IPS-NIHi7 (cell line): ENCODE data around the gene LRFN2.

Experiments
- DNase-seq: peaks from one replicate; pipeline ENCODE4 v3.0.0; 2012; ENCODE audit warnings: mixed read lengths; ENCODE audit errors: extremely low spot score

LRFN2 gene

DNA sequence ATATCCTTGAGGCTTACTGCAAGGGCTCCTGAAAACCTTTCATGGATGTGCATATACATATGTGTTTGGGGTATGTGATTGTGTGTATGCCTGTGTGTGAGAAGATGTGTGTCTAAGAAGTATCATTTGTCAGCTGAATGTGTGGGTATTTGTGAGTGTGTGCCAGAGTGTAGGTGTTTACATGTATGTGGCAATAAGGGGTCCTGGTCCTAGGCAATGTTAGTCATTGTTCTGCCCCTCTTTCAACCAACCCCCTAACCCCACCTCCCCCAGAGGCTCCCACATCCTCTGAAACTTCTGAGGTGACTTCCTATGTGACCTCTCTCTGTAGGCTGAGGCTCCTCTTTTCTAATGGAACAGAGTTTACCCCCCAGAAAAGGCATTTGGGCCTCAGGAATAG, 186.4 kb downstream of the LRFN2 start:
- DNase-seq = no peak

GRCh38 chr6:40399888-40400457, 187.2 kb downstream of the LRFN2 start:
- DNase-seq = no peak

DNA sequence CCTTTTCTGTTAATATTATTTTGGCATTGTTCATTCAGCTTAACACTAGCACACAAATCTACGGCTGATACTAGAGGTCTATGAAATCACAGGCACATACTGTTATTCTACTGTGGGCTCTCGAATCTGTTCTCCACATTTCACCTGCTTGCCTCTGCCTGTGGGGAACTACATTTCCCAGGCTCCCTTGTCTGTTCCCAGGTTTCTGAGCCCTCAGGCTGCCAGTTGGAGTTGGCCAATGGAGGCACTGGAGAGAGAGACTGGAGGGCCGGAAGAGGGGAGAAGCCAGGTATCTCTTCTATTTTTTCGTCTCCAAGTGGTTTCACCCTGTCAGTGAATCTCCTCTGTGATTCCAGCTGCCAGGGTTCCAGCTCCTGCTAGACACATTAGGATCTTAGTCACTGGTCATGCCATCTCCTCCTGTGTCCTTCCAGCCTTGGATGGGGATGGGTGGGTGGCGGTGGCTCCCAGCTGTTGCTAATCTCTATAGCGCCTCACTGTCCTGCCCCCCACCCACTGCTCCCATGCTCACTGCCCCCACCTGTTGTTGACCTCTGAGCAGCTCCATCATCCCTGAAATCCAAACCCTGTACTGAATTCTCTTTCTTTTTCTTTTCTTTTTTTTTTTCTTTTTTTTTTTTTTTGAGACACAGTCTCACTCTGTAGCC, 188.2 kb downstream of the LRFN2 start:
- DNase-seq = peak; percentile 69

DNA sequence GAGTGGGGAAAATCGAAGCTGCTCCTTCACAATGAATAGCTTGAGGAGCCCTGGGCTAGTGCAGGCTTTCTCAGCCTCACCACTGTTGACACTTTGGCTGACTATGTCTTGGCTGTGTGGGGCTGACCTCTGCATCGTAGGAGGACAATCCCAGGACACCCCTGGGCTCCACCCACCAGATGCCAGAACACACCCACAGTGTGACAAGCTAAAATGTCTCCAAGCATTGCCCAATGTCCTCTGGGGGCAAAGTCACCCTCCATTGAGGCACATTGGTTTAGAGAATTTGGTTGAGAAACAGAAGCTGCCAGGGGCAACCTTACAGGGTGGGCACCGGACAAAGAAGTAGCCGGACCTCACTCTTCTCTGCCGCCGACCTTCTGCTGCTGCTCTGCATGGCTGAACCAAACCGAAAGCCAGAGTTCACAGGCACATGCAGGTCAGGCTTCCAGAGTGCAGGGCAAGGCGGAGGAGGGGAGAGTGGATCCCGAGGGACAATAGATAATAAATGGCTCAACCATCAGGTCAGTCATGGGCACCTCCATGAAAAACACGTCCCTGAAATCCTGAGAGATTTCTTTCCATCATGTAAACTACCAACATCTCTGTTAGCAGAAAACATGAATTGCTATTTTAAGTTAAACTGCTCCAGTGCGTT, 189.0 kb downstream of the LRFN2 start:
- DNase-seq = no peak

DNA sequence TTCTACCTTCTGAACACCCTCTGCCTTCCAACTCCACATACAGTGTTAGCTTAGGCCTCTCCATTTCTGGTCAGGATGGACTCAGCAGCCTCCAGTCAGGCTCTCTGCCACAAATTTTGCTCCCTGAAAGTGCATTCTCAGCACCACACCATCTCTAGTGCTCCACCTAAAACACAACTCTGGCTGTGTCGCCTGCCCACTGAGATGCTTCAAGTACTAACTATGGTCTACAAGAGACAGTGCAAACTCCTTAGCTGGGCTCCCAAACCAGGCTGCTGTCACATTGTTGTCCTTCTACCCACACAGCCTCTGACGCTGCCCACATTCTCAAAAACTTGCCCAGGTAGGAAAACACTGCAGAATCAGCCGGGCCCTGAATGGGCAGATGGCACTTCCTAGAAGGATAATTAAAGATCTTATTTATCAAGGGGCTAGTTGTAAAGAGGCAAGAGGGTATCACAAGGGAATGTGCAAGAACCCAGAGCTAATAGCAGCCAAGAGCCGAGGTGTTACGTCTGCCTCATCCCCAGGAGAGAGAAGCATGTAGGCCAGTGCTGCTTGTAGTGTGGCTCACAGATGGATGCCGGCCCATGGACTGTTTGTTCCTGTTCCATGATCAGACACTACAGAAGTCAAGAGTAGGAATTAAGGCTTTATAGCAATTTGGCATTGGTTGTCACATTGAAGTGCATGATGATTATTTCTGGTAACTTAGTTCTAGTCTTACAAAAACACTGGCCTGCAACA, 189.7 kb downstream of the LRFN2 start:
- DNase-seq = no peak

DNA sequence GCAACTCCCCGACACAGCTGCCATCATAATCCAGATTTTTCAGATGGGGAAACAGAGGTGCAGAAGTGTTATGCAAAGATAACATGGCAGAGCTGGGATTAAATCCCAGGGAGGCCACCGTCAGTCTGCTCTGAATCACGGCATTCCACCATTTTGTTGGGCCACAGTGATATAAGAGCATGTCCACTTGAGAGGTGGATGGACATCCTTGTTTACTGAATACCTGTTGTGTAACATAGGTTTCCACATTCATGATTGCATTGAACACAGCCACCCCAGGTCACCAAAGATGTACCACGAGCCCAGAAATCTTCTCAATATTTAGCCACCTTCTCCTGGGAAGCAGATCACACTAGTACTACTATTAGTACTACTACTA, 191.5 kb downstream of the LRFN2 start:
- no peak for DNase-seq

DNA sequence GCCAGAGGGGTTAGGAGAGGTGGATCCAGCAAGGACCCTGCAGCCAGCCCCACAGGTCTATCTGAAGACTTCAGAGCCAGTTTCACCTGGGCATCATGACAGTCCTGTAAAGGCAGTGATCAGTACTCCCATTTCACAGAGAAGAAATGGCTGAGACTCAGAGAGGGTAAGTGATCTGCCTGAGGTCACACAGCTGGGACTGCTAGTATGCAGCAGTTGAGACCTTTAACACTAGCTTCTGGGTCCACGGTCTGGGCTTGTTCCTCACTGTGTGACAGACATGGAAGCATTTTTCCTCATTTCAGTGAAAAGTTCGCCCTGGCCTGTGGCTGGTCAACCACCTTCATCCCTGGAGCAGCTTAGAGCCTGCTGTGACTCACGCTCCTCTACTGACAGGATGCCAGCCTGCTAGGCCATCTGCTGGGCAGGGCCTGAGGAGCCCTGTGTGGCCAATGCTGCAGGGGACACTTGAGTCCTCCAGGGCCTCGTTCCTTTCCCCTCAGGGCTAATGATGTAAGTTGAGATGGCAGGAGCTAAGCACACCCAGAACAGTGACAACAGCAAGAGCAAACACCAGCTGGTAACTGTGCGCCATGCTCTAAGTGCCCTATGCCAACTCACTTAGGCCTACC, 192.0 kb downstream of the LRFN2 start:
- no peak for DNase-seq

- DNase-seq = no peak
These were observed 192.8 kb downstream of the LRFN2 start for GRCh38 chr6:40394381-40394780.

- DNase-seq = no peak
These were observed 193.5 kb downstream of the LRFN2 start for GRCh38 chr6:40393641-40394040.

DNA sequence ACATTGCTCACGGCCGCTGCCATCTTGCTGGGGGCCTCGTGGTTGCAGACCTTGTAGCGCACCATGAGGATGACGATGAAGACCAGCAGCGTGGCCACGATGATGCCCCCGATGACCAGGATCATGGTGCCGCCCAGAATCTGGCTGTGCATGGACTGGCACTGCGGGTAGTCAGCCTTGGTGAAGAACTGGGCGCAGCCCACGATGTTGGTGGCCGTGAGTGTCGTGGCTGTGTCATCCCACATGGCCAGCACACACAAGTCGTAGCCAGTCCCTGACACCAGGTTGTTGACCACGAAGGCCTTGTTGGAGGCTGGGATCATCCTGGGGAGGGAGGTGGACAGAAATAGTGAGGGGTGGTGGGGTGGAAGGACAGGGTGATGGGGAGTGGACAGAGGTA, 194.6 kb downstream of the LRFN2 start:
- no peak for DNase-seq

DNA sequence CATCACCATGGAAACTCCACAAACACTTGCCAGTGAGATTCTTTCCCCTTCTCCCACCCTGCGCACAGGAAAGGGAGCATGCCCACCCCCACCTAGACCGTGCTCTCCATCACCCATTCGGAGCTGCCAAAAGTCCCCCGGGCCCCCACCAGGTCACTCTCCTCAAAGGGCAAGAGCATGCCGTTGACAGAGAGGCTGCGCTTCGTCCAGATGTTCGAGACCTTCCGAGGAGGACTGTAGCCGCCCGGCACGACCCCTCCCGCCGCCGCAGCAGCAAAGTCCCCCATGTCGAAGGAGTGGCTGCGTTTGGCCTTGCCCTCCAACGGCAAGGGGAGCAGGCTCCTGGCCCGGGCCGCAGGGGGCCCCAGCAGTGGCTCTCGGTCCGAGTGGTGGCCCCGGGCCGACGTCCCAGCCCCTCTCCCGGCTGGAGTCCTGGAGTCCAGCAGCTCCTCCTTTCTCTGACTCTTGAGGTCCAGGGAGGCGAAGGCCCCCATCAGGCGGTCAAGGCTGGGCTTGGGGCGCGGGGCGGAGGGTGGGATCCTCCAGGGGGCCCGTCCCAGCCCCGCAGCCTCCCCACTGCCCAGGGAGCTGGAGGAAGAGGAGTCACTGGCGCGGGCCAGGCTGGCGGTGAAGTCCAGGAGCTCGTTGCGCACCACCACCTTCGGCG, 195.2 kb downstream of the LRFN2 start:
- no peak for DNase-seq

GRCh38 chr6:40391086-40391485, 196.1 kb downstream of the LRFN2 start:
- DNase-seq = no peak

- no peak for DNase-seq
These were observed 196.9 kb downstream of the LRFN2 start for GRCh38 chr6:40390144-40390800.

DNA sequence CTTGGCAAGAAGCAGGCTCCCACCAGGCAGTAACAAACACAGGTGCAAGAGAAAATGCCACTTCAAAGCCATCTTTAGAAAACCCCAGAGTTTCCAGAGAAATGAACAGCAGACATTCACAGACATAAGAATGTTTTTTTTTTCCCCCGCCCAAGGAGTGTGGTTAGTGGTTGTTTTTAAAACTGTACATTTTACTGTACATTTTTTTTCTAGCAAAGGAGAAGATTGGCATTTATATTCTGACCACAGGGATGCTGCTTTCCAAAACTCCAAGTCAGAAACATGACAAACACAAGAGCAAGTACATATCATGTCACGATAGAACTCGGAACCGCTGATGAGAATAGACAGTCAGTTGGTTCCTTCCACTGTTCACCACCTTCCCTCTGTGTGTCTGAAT, 197.9 kb downstream of the LRFN2 start:
- DNase-seq = no peak

DNA sequence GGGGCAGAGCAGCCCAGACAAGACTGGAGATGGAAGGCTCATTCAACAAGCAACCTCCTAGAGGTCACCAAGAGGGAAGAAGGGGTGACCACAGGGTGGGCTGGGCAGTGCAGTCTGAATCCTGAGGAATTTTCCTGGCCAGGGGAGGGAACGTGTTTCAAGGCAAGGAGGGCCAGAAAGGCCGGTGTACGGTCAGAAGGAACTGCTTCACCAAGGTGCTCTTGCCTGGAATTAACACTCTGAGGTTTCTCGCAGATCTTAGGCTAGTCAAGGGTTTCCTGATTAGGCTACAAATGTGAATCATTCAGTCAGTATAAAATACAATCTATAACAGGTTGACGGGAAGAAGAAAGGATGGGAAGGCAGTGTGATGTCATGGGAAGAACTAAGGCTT, 199.3 kb downstream of the LRFN2 start:
- DNase-seq = peak; percentile 3

GRCh38 chr6:40387127-40387870, 199.9 kb downstream of the LRFN2 start:
- peak; percentile 1 for DNase-seq

- peak; percentile 1 for DNase-seq
These were observed 201.0 kb downstream of the LRFN2 start for GRCh38 chr6:40386200-40386599.

DNA sequence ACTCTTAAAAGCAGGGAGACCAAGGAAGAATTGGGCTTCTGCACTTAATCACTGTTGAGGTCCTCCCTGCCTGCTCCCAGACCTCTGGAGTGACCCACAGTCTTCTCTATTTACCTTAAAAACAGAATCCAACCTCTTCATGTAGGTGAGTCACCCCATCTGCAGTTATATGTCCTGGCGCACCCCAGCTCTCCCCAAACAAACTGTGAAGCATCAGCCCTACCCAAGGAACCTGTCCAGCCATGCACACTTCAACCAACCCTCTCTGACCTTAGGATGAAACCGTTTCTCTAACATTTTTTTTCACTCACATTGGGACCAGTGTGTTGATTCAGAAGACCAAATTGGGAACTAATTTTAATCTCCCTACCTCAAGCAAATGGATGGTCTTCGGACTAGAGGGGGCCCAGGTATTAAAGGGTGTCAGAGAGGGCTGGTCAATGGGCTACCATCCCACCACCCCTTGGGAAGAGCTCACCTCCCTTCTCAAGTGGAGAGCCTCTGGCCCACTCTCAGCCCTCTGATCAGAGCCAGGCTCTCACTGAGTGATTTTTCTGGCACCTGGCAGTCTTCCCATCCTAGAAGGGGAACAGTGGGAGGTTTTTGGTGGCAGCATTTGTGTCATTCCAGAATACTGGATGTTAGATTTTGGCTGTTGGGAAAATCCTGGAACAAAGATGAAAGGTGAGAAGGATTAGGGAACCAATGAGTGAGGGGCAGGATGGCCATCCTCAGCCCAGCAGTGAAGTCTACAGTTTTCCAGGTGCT, 203.6 kb downstream of the LRFN2 start:
- DNase-seq = peak; percentile 6

DNA sequence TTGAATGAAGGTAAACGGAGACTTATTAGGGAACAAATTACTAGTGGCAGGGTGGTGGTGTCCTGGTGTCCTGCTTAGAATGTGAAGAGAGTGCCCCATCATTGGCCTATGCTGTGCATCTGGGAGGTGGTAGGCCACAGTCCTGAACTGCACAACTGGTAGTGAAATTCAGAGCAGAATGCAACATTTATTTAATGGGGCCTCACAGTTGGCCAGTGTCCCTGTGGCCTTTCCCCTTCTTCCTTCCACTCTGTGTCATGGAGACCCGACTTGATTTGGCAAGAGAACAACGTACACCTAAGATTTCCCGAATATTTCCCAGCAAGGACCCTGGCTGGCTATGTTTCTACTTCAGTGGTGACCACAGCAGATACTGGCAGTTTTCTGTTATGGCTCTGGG, 206.9 kb downstream of the LRFN2 start:
- peak; percentile 5 for DNase-seq

DNA sequence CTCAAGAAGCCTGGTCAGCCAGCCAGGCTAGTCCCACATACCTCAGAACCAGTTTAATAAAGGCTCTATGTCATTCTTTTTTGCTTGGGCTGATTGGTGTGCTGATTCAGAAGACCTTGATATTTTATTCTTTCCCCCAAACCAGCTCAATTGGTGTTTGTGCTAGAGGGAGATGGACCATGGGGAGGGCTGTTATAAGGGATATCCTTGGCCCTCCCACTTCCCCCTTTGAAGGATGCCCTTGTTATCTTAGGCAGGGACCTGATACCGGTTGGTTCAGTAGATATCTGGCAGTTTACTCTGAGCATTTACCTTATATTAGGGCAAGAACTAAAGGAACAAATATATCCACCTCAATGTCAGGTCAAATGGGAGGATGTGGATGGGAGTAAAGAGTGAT, 207.4 kb downstream of the LRFN2 start:
- DNase-seq = peak; percentile 4
